ENCODE data around the gene NPIPB12.
"Not testable (repeated sequence)": the region's sequence is repeated elsewhere in the genome, so short reads cannot be mapped to it uniquely, and the experiment has no call there.

Gene NPIPB12

GRCh38 chr16:29506308-29506707 is at the start of gene NPIPB12:
NPIPB12 (minus strand) TSS chr16:29506408.
- DNase-seq, result not testable (repeated sequence)

- not testable (repeated sequence) for DNase-seq
Measured at GRCh38 chr16:29521520-29521919, 15.3 kb upstream of the NPIPB12 start.

GRCh38 chr16:29482276-29482675 is 23.9 kb downstream of the NPIPB12 start:
- not testable (repeated sequence) for DNase-seq

GRCh38 chr16:29472065-29472464 is 34.1 kb downstream of the NPIPB12 start:
- DNase-seq, result not testable (repeated sequence)

GRCh38 chr16:29469660-29470059 is 36.5 kb downstream of the NPIPB12 start:
- DNase-seq, result not testable (repeated sequence)

- DNase-seq, result not testable (repeated sequence)
Measured at GRCh38 chr16:29467654-29468366, 38.4 kb downstream of the NPIPB12 start.

- not testable (repeated sequence) for DNase-seq
Measured at GRCh38 chr16:29466904-29467303, 39.3 kb downstream of the NPIPB12 start.

- not testable (repeated sequence) for DNase-seq
Measured at GRCh38 chr16:29465985-29466824, 40.0 kb downstream of the NPIPB12 start.

GRCh38 chr16:29460647-29461030 is 45.6 kb downstream of the NPIPB12 start:
- DNase-seq, result not testable (repeated sequence)

- not testable (repeated sequence) for DNase-seq
Measured at GRCh38 chr16:29459706-29460646, 46.2 kb downstream of the NPIPB12 start, which contains the start of gene SULT1A4. SULT1A4 (plus strand) TSS chr16:29459913; CDS start chr16:29461386, 1,473 bp downstream.

GRCh38 chr16:29457660-29458059 is 48.5 kb downstream of the NPIPB12 start:
- not testable (repeated sequence) for DNase-seq

- not testable (repeated sequence) for DNase-seq
Measured at GRCh38 chr16:29454828-29455227, 51.4 kb downstream of the NPIPB12 start.

- DNase-seq, result not testable (repeated sequence)
Measured at GRCh38 chr16:29454269-29454668, 51.9 kb downstream of the NPIPB12 start, which contains the start of the genes BOLA2 and SLX1B. BOLA2 (minus strand) TSS chr16:29454351; CDS start chr16:29454253, 98 bp downstream. SLX1B (plus strand) TSS chr16:29454533.

- not testable (repeated sequence) for DNase-seq
Measured at GRCh38 chr16:29453754-29454153, 52.5 kb downstream of the NPIPB12 start.
